H1 (cell line): ENCODE measurements around the gene TIMM23. TPM values are rescaled to one million over a fixed set of nuclear protein-coding genes. Genes with fewer than 3 reads are reported as not detected.

Source experiments
- CTCF ChIA-PET: fragments of 300-600 bp; sonication (Branson Sonifier 250); formaldehyde crosslinking; loops from one replicate; lab custom pipeline; 2021; ENCODE audit not compliant: partially characterized antibody; lab: Charles Lee
- POLR2A ChIA-PET: fragments of 300-600 bp; sonication (Branson Sonifier 250); formaldehyde crosslinking; loops from one replicate; lab custom pipeline; 2021; ENCODE audit warnings: inconsistent platforms; ENCODE audit not compliant: partially characterized antibody; lab: Charles Lee
- DNase-seq, 2 experiments: peaks; one replicate each; pipeline versions ENCODE4 v3.0.0 to v3.0.0-alpha.2; 2010 to 2022; ENCODE audit warnings: low spot score in 2 of 2, low read depth in 1 of 2, mixed read lengths in 1 of 2
- FAIRE-seq: peaks from 2 replicates; lab custom pipeline; 2011; peaks lifted over from hg19 to GRCh38; lab: Jason Lieb, UNC
- H2AFZ ChIP-seq: 2 replicates; pipeline ENCODE4 v1.8.1; 2012; ENCODE audit warnings: low read length, inconsistent platforms
- H2AK5ac ChIP-seq: 2 replicates; pipeline ENCODE4 v1.6.1; 2013; ENCODE audit warnings: low read depth, low read length
- H2BK120ac ChIP-seq: replicated peaks from 2 replicates; pipeline ENCODE3; 2013; ENCODE audit warnings: low read depth, low read length, inconsistent platforms
- H2BK12ac ChIP-seq: 2 replicates; pipeline ENCODE4 v1.6.1; 2013; ENCODE audit warnings: low read depth, low read length
- H2BK15ac ChIP-seq: 2 replicates; pipeline ENCODE4 v1.6.1; 2013; ENCODE audit warnings: low read length
- H2BK20ac ChIP-seq: 2 replicates; pipeline ENCODE4 v1.6.1; 2013; ENCODE audit warnings: low read length
- H2BK5ac ChIP-seq: 2 replicates; pipeline ENCODE4 v1.6.1; 2013; ENCODE audit warnings: low read depth, low read length
- H3K14ac ChIP-seq: 2 replicates; pipeline ENCODE4 v1.6.1; 2013; ENCODE audit warnings: inconsistent platforms; ENCODE audit not compliant: insufficient read length
- H3K18ac ChIP-seq: 2 replicates; pipeline ENCODE4 v1.6.1; 2013; ENCODE audit warnings: low read length; ENCODE audit errors: extremely low read depth
- H3K23ac ChIP-seq: 2 replicates; pipeline ENCODE4 v1.6.1; 2013; ENCODE audit warnings: inconsistent platforms; ENCODE audit not compliant: insufficient read length
- H3K23me2 ChIP-seq: 2 replicates; pipeline ENCODE4 v1.6.1; 2013; ENCODE audit warnings: low read depth, low read length
- H3K27ac ChIP-seq: 2 replicates; pipeline ENCODE4 v1.6.1; 2011; ENCODE audit warnings: low read depth, low read length, inconsistent platforms
- H3K27me3 ChIP-seq, 4 experiments: replicated peaks in 1 of 4; 1 replicate in 1 of 4; 2 replicates in 3 of 4; pipeline versions ENCODE4 v1.6.1 to v1.8.1; 2011 to 2013; ENCODE audit warnings: low read length in 3 of 4, mild to moderate bottlenecking in 3 of 4, inconsistent platforms in 2 of 4, mixed read lengths in 2 of 4, moderate library complexity in 1 of 4; ENCODE audit not compliant: control insufficient read depth in 3 of 4, insufficient read depth in 3 of 4; ENCODE audit errors: extremely low read depth in 1 of 4
- H3K36me3 ChIP-seq, 4 experiments: 2 replicates each; pipeline versions ENCODE4 v1.6.1 to v1.8.1; 2011 to 2013; ENCODE audit warnings: mild to moderate bottlenecking in 4 of 4, low read length in 3 of 4, moderate library complexity in 2 of 4, control low read depth in 1 of 4, inconsistent platforms in 1 of 4; ENCODE audit not compliant: insufficient read depth in 4 of 4, control insufficient read depth in 2 of 4
- H3K4ac ChIP-seq: replicated peaks from 2 replicates; pipeline ENCODE3; 2013; ENCODE audit warnings: low read length, low read depth, mixed read lengths, inconsistent platforms; ENCODE audit not compliant: insufficient read length
- H3K4me1 ChIP-seq, 4 experiments: replicated peaks in 1 of 4; 1 replicate in 1 of 4; 2 replicates in 3 of 4; pipeline versions ENCODE4 v1.6.1 to v1.8.1; 2011 to 2013; ENCODE audit warnings: low read length in 3 of 4, inconsistent platforms in 2 of 4, mixed read lengths in 1 of 4; ENCODE audit not compliant: insufficient read depth in 4 of 4, control insufficient read depth in 3 of 4
- H3K4me2 ChIP-seq, 2 experiments: 2 replicates each; pipeline versions ENCODE4 v1.6.1 to v1.8.1; 2011 to 2013; ENCODE audit warnings: low read depth in 2 of 2, low read length in 2 of 2, control low read depth in 1 of 2, inconsistent platforms in 1 of 2, mild to moderate bottlenecking in 1 of 2; ENCODE audit not compliant: insufficient read depth in 1 of 2
- H3K4me3 ChIP-seq, 4 experiments: fragments of 200-600, 300-600 bp in 1 of 4; sonication (generic), shearing (Covaris generic), sonication (Bioruptor Twin) in 1 of 4; 2 replicates each; pipeline versions ENCODE4 v1.5.1 to v1.8.1; 2011 to 2016; ENCODE audit warnings: low read length in 4 of 4, low read depth in 3 of 4, control low read depth in 2 of 4, inconsistent platforms in 2 of 4, mild to moderate bottlenecking in 2 of 4, mixed read lengths in 1 of 4, moderate library complexity in 1 of 4; ENCODE audit not compliant: insufficient read depth in 2 of 4; ENCODE audit errors: extremely low read depth in 1 of 4
- H3K56ac ChIP-seq: replicated peaks from 2 replicates; pipeline ENCODE3; 2013; ENCODE audit warnings: low read depth, mild to moderate bottlenecking, mixed read lengths, low read length, inconsistent platforms; ENCODE audit not compliant: insufficient read length
- H3K79me1 ChIP-seq: 2 replicates; pipeline ENCODE4 v1.6.1; 2013; ENCODE audit warnings: low read depth, low read length, control low read depth
- H3K79me2 ChIP-seq, 2 experiments: 2 replicates each; pipeline versions ENCODE4 v1.6.1 to v1.8.1; 2012 to 2013; ENCODE audit warnings: low read length in 2 of 2, mild to moderate bottlenecking in 2 of 2, inconsistent platforms in 1 of 2; ENCODE audit not compliant: insufficient read depth in 2 of 2, control insufficient read depth in 1 of 2
- H3K9ac ChIP-seq, 4 experiments: replicated peaks in 1 of 4; 1 replicate in 1 of 4; 2 replicates in 3 of 4; pipeline versions ENCODE4 v1.6.1 to v1.8.1; 2011 to 2013; ENCODE audit warnings: low read depth in 3 of 4, low read length in 3 of 4, control low read depth in 2 of 4, mild to moderate bottlenecking in 2 of 4, moderate library complexity in 2 of 4, inconsistent platforms in 1 of 4; ENCODE audit errors: extremely low read depth in 1 of 4
- H3K9me3 ChIP-seq, 2 experiments: 2 replicates each; pipeline versions ENCODE4 v1.6.1 to v1.8.1; 2012 to 2013; ENCODE audit warnings: mild to moderate bottlenecking in 2 of 2, moderate library complexity in 2 of 2, control low read depth in 1 of 2, inconsistent platforms in 1 of 2, low read depth in 1 of 2, low read length in 1 of 2, mixed read lengths in 1 of 2; ENCODE audit not compliant: insufficient read depth in 2 of 2
- H4K20me1 ChIP-seq, 2 experiments: replicated peaks in 1 of 2; 2 replicates each; pipeline versions ENCODE3 to v1.8.1; 2011 to 2013; ENCODE audit warnings: inconsistent platforms in 2 of 2, low read length in 2 of 2, mild to moderate bottlenecking in 1 of 2; ENCODE audit not compliant: insufficient read depth in 2 of 2, control insufficient read depth in 1 of 2
- H4K5ac ChIP-seq: 2 replicates; pipeline ENCODE4 v1.6.1; 2013; ENCODE audit warnings: low read length, low read depth, mixed read lengths, inconsistent platforms; ENCODE audit not compliant: insufficient read length
- H4K8ac ChIP-seq: 2 replicates; pipeline ENCODE4 v1.8.0; 2013; ENCODE audit warnings: mild to moderate bottlenecking, moderate library complexity, low read length, inconsistent platforms; ENCODE audit not compliant: insufficient read depth; ENCODE audit errors: extremely low read depth
- H4K91ac ChIP-seq: replicated peaks from 2 replicates; pipeline ENCODE3; 2013; ENCODE audit warnings: low read length, mixed read lengths, inconsistent platforms; ENCODE audit not compliant: insufficient read length
- ASH2L ChIP-seq: fragments of 200-600, 300-600 bp; sonication (generic); IDR thresholded peaks from one replicate; pipeline ENCODE4 v1.7.1; 2017; ENCODE audit warnings: low read length
- BACH1 ChIP-seq: IDR thresholded peaks from 2 replicates; pipeline ENCODE4 v1.6.1; 2012; ENCODE audit warnings: low read length, improper control_type of control experiment
- BRCA1 ChIP-seq: IDR thresholded peaks from 2 replicates; pipeline ENCODE4 v1.6.1; 2012; ENCODE audit warnings: low read depth, low read length, improper control_type of control experiment
- CBX8 ChIP-seq: fragments of 300-800, 300-1000 bp; sonication (generic); IDR thresholded peaks from 2 replicates; pipeline ENCODE4 v1.7.1; 2016; ENCODE audit warnings: low read depth, low read length, borderline replicate concordance
- CEBPB ChIP-seq: IDR thresholded peaks from 2 replicates; pipeline ENCODE4 v1.6.1; 2012; ENCODE audit warnings: low read depth, low read length
- KDM1A ChIP-seq: fragments of 200-600, 300-600 bp; sonication (generic); IDR thresholded peaks from 2 replicates; pipeline ENCODE4 v1.7.1; 2016; ENCODE audit warnings: mild to moderate bottlenecking, low read length, borderline replicate concordance
- MAFK ChIP-seq: IDR thresholded peaks from 2 replicates; pipeline ENCODE4 v1.6.1; 2012; ENCODE audit warnings: low read depth, mild to moderate bottlenecking, improper control_type of control experiment, low read length
- NRF1 ChIP-seq: IDR thresholded peaks from 2 replicates; pipeline ENCODE4 v1.6.1; 2011; ENCODE audit warnings: mild to moderate bottlenecking, low read depth, low read length, improper control_type of control experiment
- POLR2A ChIP-seq, 2 experiments: IDR thresholded peaks; 1 replicate in 1 of 2; 2 replicates in 1 of 2; pipeline ENCODE4 v1.6.1; 2011; ENCODE audit warnings: low read depth in 2 of 2, low read length in 2 of 2, mild to moderate bottlenecking in 2 of 2; ENCODE audit errors: control extremely low read depth in 1 of 2
- RBBP5 ChIP-seq: IDR thresholded peaks from 2 replicates; pipeline ENCODE4 v1.7.1; 2012; ENCODE audit warnings: low read depth, mild to moderate bottlenecking, inconsistent platforms, low read length, moderate library complexity, borderline replicate concordance
- SIN3A ChIP-seq, 2 experiments: IDR thresholded peaks in 1 of 2; conservative IDR thresholded peaks in 1 of 2; 2 replicates each; pipeline ENCODE4 v1.6.1; 2011 to 2012; ENCODE audit warnings: low read length in 2 of 2, improper control_type of control experiment in 1 of 2, low read depth in 1 of 2, mild to moderate bottlenecking in 1 of 2
- SP4 ChIP-seq: IDR thresholded peaks from 2 replicates; pipeline ENCODE4 v1.6.1; 2012; ENCODE audit warnings: low read length, inconsistent platforms
- SRF ChIP-seq: IDR thresholded peaks from 2 replicates; pipeline ENCODE4 v1.6.1; 2011; ENCODE audit warnings: mild to moderate bottlenecking, low read depth, low read length, moderate library complexity
- TAF1 ChIP-seq: IDR thresholded peaks from 2 replicates; pipeline ENCODE4 v1.6.1; 2011; ENCODE audit warnings: mild to moderate bottlenecking, low read depth, low read length
- TBP ChIP-seq: IDR thresholded peaks from 2 replicates; pipeline ENCODE4 v1.6.1; 2011; ENCODE audit warnings: low read depth, low read length, improper control_type of control experiment
- YY1 ChIP-seq: IDR thresholded peaks from 2 replicates; pipeline ENCODE4 v1.6.1; 2011; ENCODE audit warnings: low read depth, mild to moderate bottlenecking, low read length
- WGBS, 2 experiments: shearing (Covaris generic) in 1 of 2; methylation state at CpG; one replicate each; pipeline versions ENCODE4 v1.1.6 to v1.1.7; 2013 to 2015; ENCODE audit warnings: low lambda C conversion rate in 2 of 2, mixed read lengths in 2 of 2, inconsistent platforms in 1 of 2, low coverage in 1 of 2, missing lambda C conversion rate in 1 of 2; ENCODE audit not compliant: insufficient replicate concordance in 2 of 2, insufficient coverage in 1 of 2, insufficient read length in 1 of 2; ENCODE audit errors: extremely low coverage in 1 of 2, missing lambda C conversion rate in 1 of 2; 5-methylcytosine and 5-hydroxymethylcytosine counted together
- polyA plus RNA-seq, 7 experiments: library from polyadenylated mRNA; depleted of rRNA in 3 of 7; stranded (reverse) in 5 of 7; unstranded in 2 of 7; fragments of >200 nt in 5 of 7; fragments of 200-250 nt in 2 of 7; gene quantifications; 1 replicate in 5 of 7; 2 replicates in 1 of 7; 4 replicates in 1 of 7; pipeline versions ENCODE4 v1.2.1 to v1.2.3, GENCODE V29; 2011 to 2013; ENCODE audit warnings: missing spikeins in 2 of 7, mixed read lengths in 2 of 7
- total RNA-seq: library from RNA; stranded (reverse); fragmentation: NEBNext Ultra II Directional; extraction: Animal tissue kit (Norgen Biotek cat#: 25700); gene quantifications from 2 replicates; pipeline ENCODE4 v1.2.1, GENCODE V29; 2021

Gene TIMM23
- total and polyA plus RNA-seq, 2 of the 8 experiments (the other 6 are each of a cell fraction or from before 2014, with no cell fraction given) = 101 to 130 TPM

- Histone ChIP-seq H2BK12ac (no peak overlapping the region), H4K91ac (no peak overlapping the region), H3K36me3 (no peaks in the 10 kb centered on the region), H4K5ac (no peak overlapping the region), H3K4me3 (no peak overlapping the region), H3K9me3 (no peaks in the 10 kb centered on the region), H4K8ac (no peak overlapping the region), H2AK5ac (no peak overlapping the region; the same call in 1 of the 2 replicates), H2AFZ (no peak overlapping the region), H2BK5ac (no peak overlapping the region), H4K20me1 (no peaks in the 10 kb centered on the region), H3K9ac (no peak overlapping the region), H3K27ac (no peak overlapping the region), H2BK15ac (no peak overlapping the region), H3K23me2 (no peaks in the 10 kb centered on the region; the same call in 1 of the 2 replicates), H3K4me2 (no peak overlapping the region), H3K79me2 (no peaks in the 10 kb centered on the region), H3K27me3 (no peaks in the 10 kb centered on the region), H3K56ac (no peak overlapping the region), H3K4ac (no peak overlapping the region), H3K79me1 (no peaks in the 10 kb centered on the region), H3K23ac (no peak overlapping the region), H2BK120ac (peak overlapping the region; percentile 29), H3K4me1 (peaks cover 2 to 14% (median 9%) of the 10 kb centered on the region in 4 experiments; a peak in 5 of 7 replicates), H3K18ac (no peak overlapping the region), H3K14ac (no peak overlapping the region), H2BK20ac (no peak overlapping the region)
- no peak for DNase-seq
- 88% methylated on average over 6 of the region's 6 CpGs; no CpG with 5 or more reads in 1 of the 2 experiments for WGBS, 2 experiments
- ChIA-PET CTCF (interaction anchor here (1.5 kb wide), 1 partner anchor 17 kb away, joined by 3 read pairs; no protein-coding TSS in a partner anchor), POLR2A (no interaction called here)
- FAIRE-seq = no peak
- TF ChIP-seq SIN3A (conservative IDR thresholded peaks at IDR 0.05 in 1 of 2, IDR thresholded peaks at IDR 0.05 in 1 of 2; ENCODE audit: low read depth in 1 of 2, low read length in 2 of 2) = no peak
- no peak for TF ChIP-seq CEBPB
- no peak for TF ChIP-seq RBBP5
- no peak for TF ChIP-seq BACH1
- no peak for TF ChIP-seq SP4
- TF ChIP-seq ASH2L = no peak
- no peak for TF ChIP-seq TAF1
- TF ChIP-seq NRF1 = no peak
- no peak for TF ChIP-seq YY1
- TF ChIP-seq MAFK = no peak
- TF ChIP-seq POLR2A (IDR thresholded peaks at IDR 0.05; ENCODE audit: control extremely low read depth in 1 of 2, low read depth in 2 of 2, low read length in 2 of 2) = no peak
- no peak for TF ChIP-seq KDM1A
- no peak for TF ChIP-seq TBP
- no peak for TF ChIP-seq CBX8
- no peak for TF ChIP-seq BRCA1
- TF ChIP-seq SRF = no peak
Measured at GRCh38 chr10:46052791-46053375, 80.6 kb downstream of the TIMM23 start.
